GM21528 (cell line): ENCODE data around the gene PRRC2B.
"Not testable (repeated sequence)": the region's sequence is repeated elsewhere in the genome, so short reads cannot be mapped to it uniquely, and the experiment has no call there.

ENCODE experiments used
- ATAC-seq: cut with Tn5 transposase; IDR thresholded peaks from one replicate; pipeline ENCODE4 v1.9.1; 2021; ENCODE audit warnings: mild to moderate bottlenecking, moderate library complexity; ENCODE audit not compliant: unreplicated experiment, low FRiP score

The PRRC2B gene

GRCh38 chr9:131503626-131504465 lies 110.0 kb downstream of the PRRC2B start:
- ATAC-seq, result no peak

GRCh38 chr9:131505012-131505411 lies 111.1 kb downstream of the PRRC2B start:
- ATAC-seq, result no peak

- ATAC-seq, result no peak
Measured at GRCh38 chr9:131511416-131511815, 117.5 kb downstream of the PRRC2B start.

- no peak for ATAC-seq
Measured at GRCh38 chr9:131511880-131512279, 118.0 kb downstream of the PRRC2B start.

GRCh38 chr9:131513177-131513576 lies 119.3 kb downstream of the PRRC2B start:
- ATAC-seq, result no peak

DNA sequence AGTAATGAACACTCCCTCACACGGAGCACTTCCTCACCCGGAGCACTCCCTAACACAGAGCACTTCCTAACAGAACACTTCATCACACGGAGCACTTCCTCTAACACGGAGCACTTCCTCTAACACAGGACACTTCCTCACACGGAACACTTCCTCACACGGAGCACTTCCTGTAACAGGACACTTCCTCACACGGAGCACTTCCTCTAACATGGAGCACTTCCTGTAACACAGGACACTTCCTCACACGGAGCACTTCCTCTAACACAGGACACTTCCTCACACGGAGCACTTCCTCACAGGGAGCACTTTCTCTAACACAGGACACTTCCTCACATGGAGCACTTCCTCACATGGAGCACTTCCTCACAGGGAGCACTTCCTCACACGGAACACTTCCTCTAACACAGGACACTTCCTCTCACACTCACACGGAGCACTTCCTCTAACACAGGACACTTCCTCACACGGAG lies 121.7 kb downstream of the PRRC2B start:
- not testable (repeated sequence) for ATAC-seq

DNA sequence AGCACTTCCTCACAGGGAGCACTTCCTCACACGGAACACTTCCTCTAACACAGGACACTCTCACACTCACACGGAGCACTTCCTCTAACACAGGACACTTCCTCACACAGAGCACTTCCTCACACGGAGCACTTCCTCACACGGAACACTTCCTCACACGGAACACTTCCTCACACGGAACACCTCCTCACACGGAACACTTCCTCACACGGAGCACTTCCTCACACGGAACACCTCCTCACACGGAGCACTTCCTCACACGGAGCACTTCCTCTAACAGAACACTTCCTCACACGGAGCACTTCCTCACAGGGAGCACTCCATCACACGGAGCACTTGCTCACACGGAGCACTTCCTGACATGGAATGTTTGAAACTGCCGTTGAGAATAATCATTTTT lies 122.2 kb downstream of the PRRC2B start:
- ATAC-seq, result no peak

GRCh38 chr9:131516930-131517329 lies 123.0 kb downstream of the PRRC2B start:
- no peak for ATAC-seq

DNA sequence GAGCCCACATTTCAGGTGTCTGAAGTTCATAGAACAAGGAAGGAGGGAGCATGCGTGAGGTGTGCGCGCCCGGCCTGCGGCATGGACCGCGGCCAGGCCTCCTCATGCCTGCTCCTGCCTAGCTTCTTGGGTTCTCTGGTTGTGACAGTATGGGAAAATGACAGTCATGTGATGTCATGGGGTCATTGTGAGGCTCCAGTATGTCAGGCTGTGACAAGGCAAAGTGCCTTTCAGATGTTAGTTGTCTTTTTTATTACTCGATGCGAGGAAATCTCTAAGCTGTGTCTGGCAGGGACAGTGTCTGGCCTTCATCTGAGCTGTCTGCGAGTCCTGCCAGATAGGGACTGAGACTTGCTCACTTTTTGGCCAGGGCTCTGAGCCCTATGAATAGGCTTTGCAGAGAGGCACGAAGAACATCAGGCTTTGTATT lies 123.9 kb downstream of the PRRC2B start:
- ATAC-seq, result no peak

DNA sequence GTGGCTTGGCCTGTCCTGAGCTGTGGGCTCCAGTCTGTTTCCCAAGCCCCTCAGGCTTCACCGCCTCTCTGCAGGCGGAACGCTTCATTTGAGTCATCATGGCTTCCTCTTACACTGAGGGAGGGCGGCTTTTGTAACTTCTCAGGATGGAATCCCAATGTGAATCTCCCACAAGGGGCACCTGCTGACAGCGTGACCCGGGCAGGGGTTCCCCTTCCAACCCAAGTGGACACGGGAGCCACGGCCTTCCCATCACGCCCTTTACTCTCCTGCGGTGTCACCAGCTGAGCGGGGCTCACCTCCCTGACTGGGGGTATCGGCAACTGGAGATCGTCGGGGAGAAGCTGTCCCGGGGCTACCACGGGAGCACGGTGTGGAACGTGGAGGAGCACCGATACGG lies 124.7 kb downstream of the PRRC2B start:
- ATAC-seq, result no peak

GRCh38 chr9:131520503-131520902 lies 126.6 kb downstream of the PRRC2B start:
- no peak for ATAC-seq

DNA sequence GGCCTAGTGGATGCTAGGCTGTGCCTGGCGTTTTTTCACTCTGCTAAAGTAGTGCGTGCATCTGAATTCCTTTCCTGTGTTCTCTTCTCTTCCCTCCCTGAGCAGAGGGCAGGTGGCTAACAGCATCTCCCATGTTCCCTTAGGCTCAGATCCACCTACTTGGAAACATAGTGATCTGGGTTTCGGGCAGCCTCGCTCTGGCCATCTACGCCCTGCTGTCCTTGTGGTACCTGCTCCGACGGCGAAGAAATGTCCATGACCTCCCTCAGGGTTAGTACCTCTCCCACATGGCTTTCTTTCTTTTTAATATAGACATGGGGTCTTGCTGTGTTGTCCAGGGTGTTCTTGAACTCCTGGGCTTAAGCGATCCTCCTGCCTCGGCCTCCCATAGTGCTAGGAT lies 127.3 kb downstream of the PRRC2B start:
- ATAC-seq, result no peak

- ATAC-seq, result no peak
Measured at GRCh38 chr9:131521822-131522221, 127.9 kb downstream of the PRRC2B start.

DNA sequence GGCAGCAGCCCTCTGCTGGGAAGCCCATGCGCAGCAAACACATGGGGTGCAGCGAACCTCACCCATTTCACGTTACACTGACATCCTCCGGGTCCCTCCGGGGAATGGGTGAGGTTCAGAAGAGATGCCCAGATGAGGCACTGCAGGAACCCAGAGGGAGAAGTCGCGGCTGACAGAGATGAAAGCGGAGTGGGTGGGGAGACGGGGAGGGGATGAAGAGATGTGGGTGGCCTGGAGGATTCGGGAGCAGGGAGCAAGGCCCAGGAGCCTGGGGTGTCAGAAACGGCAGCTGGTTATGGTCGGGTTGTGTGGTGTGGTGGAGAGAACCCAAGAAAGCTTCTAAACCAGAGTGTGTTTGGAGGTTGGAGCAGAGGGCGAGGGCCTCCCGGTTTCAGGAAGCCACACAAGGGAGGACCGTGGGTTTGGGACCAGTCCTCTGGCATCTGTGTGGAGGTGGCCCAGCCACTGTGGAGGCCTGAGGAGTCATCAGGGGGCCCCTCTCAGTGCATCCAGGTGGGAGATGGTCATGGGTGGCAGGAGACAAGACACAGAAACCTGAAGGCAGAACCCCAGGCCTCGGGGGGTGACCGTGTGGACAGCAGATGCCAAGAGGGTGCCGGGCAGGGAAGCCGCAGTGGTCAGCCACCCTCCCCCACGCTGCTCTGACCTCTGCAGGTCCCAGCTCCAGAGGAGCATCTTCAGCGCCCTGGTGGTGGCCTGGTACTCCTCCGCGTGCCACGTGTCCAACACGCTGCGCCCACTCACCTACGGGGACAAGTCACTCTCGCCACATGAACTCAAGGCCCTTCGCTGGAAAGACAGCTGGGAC lies 128.6 kb downstream of the PRRC2B start:
- ATAC-seq, result no peak

DNA sequence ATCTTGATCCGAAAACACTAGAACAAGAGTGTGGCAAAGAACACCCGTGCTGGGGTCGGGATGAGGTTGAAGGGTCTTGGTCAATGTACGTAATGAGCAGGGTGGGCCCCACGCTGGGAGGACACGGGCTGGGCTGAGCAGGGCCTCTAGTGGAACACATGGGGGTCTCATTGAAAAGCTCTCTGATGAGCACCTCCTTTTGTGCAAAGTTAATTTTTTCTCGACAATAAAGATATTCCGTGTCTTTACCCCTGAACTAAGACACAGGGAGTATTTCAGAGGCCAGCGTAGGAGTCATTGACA lies 129.2 kb downstream of the PRRC2B start:
- ATAC-seq, result no peak

DNA sequence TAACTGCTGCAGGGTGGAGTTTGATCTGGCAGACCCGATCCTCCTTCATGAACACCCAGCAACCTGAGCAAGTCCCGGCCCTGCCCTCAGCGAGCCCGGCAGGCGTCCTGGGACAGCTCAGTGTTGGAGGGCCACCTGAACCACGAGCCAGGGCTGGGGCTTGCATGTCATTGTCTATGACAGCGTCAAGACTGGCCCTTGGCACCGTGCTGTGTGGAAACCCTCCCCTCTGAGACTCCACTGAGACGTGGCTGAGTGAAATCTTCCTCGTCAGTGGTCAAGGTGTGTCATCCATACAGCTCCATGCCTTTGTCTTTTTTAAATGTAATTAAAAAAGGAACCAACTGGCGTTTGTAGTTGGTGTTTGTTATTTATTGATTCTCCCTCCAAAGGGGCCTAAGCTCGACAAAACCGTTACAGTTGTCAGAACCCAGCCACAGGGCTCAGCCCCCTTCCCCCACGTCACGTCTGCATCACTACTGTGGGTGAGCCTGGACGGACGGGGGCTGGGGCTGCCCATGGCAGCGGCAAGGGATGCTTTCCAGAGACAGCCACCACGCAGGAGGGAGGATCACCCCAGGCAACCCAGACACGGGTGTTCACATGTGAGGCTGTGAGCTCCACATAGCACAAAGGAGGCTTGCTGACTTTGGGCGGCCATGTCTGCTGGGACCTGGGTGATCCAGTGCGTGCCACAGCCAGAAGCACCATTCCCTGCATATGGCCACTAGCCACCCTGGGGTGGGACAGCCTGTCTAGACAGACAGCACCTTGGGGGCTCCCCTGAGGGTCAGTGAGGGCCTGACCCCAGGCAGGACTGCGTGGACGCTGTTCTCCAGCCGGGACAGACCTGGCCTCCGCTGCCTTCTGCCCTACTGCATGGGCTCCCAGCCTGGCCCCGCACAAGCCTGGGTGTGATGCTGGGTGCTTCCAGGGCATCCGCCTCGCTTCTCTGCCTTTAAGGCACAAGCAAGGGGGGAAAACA lies 129.9 kb downstream of the PRRC2B start:
- no peak for ATAC-seq

DNA sequence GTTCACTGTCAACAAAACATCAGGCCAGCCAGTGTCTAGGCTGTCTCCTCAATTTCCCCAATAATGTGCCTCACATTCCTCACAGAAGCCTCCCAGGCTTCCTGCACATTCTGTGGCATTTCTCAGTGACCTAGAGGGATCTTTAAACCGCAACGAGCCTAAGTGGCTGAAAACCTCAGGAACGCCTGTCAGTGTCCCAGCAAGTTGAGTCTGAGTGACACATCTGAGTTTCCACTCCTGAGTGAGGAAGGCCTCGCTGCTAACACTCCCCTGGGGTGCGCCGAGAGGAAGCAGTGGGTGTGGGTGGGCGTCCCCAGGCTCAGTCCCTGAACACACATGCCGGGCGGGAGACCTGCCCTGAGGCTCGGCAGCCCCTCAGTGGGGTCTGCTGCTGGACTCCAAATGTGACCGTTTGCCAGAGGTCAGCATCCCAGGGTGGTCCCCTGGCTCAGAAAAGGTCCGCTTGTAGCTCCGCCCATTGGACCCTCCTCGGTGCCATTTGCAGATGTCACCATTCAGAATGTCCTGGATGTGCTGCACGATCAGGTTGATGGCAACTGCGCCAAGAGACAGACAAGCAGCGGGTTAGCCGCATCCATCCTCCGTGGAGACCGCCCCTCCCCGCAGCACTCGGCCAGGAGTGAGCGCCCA lies 130.9 kb downstream of the PRRC2B start:
- no peak for ATAC-seq

- ATAC-seq, result no peak
Measured at GRCh38 chr9:131525643-131526565, 132.0 kb downstream of the PRRC2B start.

- no peak for ATAC-seq
Measured at GRCh38 chr9:131528186-131528585, 134.3 kb downstream of the PRRC2B start.
